ENCODE data around the gene RAB11FIP2. TPM values are rescaled to one million over a fixed set of nuclear protein-coding genes. Genes with fewer than 3 reads are reported as not detected.

Gene RAB11FIP2
- total RNA-seq, 2 experiments from 2014 or later: 20.9 to 27.0 TPM

- no peaks in the 10 kb centered on the region for H4K20me1 ChIP-seq (ENCODE audit: insufficient read depth, low read length)
- no peak overlapping the region for H3K27ac ChIP-seq (ENCODE audit: low read depth, low read length, poor library complexity, severe bottlenecking)
- no peak overlapping the region for H3K4me3 ChIP-seq (ENCODE audit: low read depth, low read length, poor library complexity, severe bottlenecking)
- intact Hi-C loops (cut with micrococcal nuclease; ENCODE audit: unreplicated experiment): no loop called here
- H3K36me3 ChIP-seq (ENCODE audit: insufficient read depth, low read length): no peaks in the 10 kb centered on the region
- no peaks in the 10 kb centered on the region for H3K79me2 ChIP-seq (ENCODE audit: insufficient read depth, low read depth, low read length)
- CTCF ChIA-PET (ENCODE audit: unreplicated experiment): no interaction called here
- no peak for DNase-seq (ENCODE audit: low spot score)
- POLR2A ChIA-PET: no interaction called here
- no peaks in the 10 kb centered on the region for H3K9me3 ChIP-seq (ENCODE audit: low read length)
- BruUV-seq (replicated peaks): no TSS peak
- H3K9me2 ChIP-seq (ENCODE audit: insufficient read depth, low read length): no peaks in the 10 kb centered on the region
- H2AFZ ChIP-seq (ENCODE audit: low read length): no peak overlapping the region
- H3K4me1 ChIP-seq (ENCODE audit: insufficient read depth, low read length, poor library complexity, severe bottlenecking): no peaks in the 10 kb centered on the region
- no peak for TF ChIP-seq EZH2phosphoT487 (IDR thresholded peaks at IDR 0.05; ENCODE audit: borderline replicate concordance, low read depth, low read length)
- TF ChIP-seq CTCF (conservative IDR thresholded peaks at IDR 0.05; ENCODE audit: low read length): no peak
- H3K4me2 ChIP-seq (ENCODE audit: low read length): no peak overlapping the region
Measured at GRCh38 chr10:117980755-117981702, 65.7 kb downstream of the RAB11FIP2 start.

- no TSS peak for BruUV-seq (replicated peaks)
- Histone ChIP-seq H2AFZ (ENCODE audit: low read length) (no peak overlapping the region), H3K27ac (ENCODE audit: low read depth, low read length, poor library complexity, severe bottlenecking) (no peak overlapping the region), H4K20me1 (ENCODE audit: insufficient read depth, low read length) (no peaks in the 10 kb centered on the region), H3K4me2 (ENCODE audit: low read length) (no peak overlapping the region), H3K36me3 (ENCODE audit: insufficient read depth, low read length) (no peaks in the 10 kb centered on the region), H3K9me2 (ENCODE audit: insufficient read depth, low read length) (no peaks in the 10 kb centered on the region), H3K4me1 (ENCODE audit: insufficient read depth, low read length, poor library complexity, severe bottlenecking) (no peaks in the 10 kb centered on the region), H3K9me3 (ENCODE audit: low read length) (no peaks in the 10 kb centered on the region), H3K79me2 (ENCODE audit: insufficient read depth, low read depth, low read length) (no peaks in the 10 kb centered on the region), H3K4me3 (ENCODE audit: low read depth, low read length, poor library complexity, severe bottlenecking) (no peak overlapping the region)
- no peak for TF ChIP-seq CTCF (conservative IDR thresholded peaks at IDR 0.05; ENCODE audit: low read length)
- ChIA-PET POLR2A (no interaction called here), CTCF (ENCODE audit: unreplicated experiment) (no interaction called here)
- intact Hi-C loops (cut with micrococcal nuclease; ENCODE audit: unreplicated experiment): no loop called here
- DNase-seq (ENCODE audit: low spot score): no peak
Measured at GRCh38 chr10:117980216-117980615, 66.5 kb downstream of the RAB11FIP2 start.

- TF ChIP-seq EZH2phosphoT487 (IDR thresholded peaks at IDR 0.05; ENCODE audit: borderline replicate concordance, low read depth, low read length) (no peak), CTCF (conservative IDR thresholded peaks at IDR 0.05; ENCODE audit: low read length) (no peak)
- no peak overlapping the region for H3K4me3 ChIP-seq (ENCODE audit: low read depth, low read length, poor library complexity, severe bottlenecking)
- no peaks in the 10 kb centered on the region for H3K9me3 ChIP-seq (ENCODE audit: low read length)
- no peak overlapping the region for H3K27ac ChIP-seq (ENCODE audit: low read depth, low read length, poor library complexity, severe bottlenecking)
- CTCF ChIA-PET (ENCODE audit: unreplicated experiment): no interaction called here
- H3K4me1 ChIP-seq (ENCODE audit: insufficient read depth, low read length, poor library complexity, severe bottlenecking): no peaks in the 10 kb centered on the region
- no peaks in the 10 kb centered on the region for H3K9me2 ChIP-seq (ENCODE audit: insufficient read depth, low read length)
- H3K79me2 ChIP-seq (ENCODE audit: insufficient read depth, low read depth, low read length): no peaks in the 10 kb centered on the region
- POLR2A ChIA-PET: no interaction called here
- intact Hi-C loops (cut with micrococcal nuclease; ENCODE audit: unreplicated experiment): no loop called here
- H2AFZ ChIP-seq (ENCODE audit: low read length): no peak overlapping the region
- no peaks in the 10 kb centered on the region for H4K20me1 ChIP-seq (ENCODE audit: insufficient read depth, low read length)
- no peak for DNase-seq (ENCODE audit: low spot score)
- no peak overlapping the region for H3K4me2 ChIP-seq (ENCODE audit: low read length)
- BruUV-seq (replicated peaks): no TSS peak
- H3K36me3 ChIP-seq (ENCODE audit: insufficient read depth, low read length): no peaks in the 10 kb centered on the region
Measured at GRCh38 chr10:117972168-117972837, 74.4 kb downstream of the RAB11FIP2 start.
